Activated naive CD8-positive, alpha-beta T cell treated with anti-CD3 and anti-CD28 coated beads for 36 hours (primary cell): ENCODE results near the gene HOXC11. TPM values are rescaled to one million over a fixed set of nuclear protein-coding genes. Genes with fewer than 3 reads are reported as not detected.

Experiments used
- total RNA-seq, 2 experiments: library from RNA; stranded (reverse); gene quantifications; one replicate each; pipeline ENCODE4 v1.2.3, GENCODE V29; 2021

Gene HOXC11
- total RNA-seq, 2 experiments from 2014 or later, result not detected

Other genes starting within 250 kb of the HOXC11 start
- gene CALCOCO1, start 245.7 kb upstream of the HOXC11 start, total RNA-seq, result 1 to 10 TPM; 8.8 to 9.6 TPM
- not detected for gene CISTR, start 221.1 kb upstream of the HOXC11 start, total RNA-seq
- gene HOXC13, start 34.3 kb upstream of the HOXC11 start, total RNA-seq, result not detected
- gene HOXC12, start 18.2 kb upstream of the HOXC11 start, total RNA-seq, result not detected
- gene HOTAIR, start 1.8 kb downstream of the HOXC11 start, total RNA-seq, result not detected
- gene HOXC10, start 12.0 kb downstream of the HOXC11 start, total RNA-seq, result not detected
- gene HOXC9, start 27.0 kb downstream of the HOXC11 start, total RNA-seq, result not detected
- gene HOXC8, start 35.9 kb downstream of the HOXC11 start, total RNA-seq, result not detected
- not detected for gene HOXC6, start 55.3 kb downstream of the HOXC11 start, total RNA-seq
- gene HOXC5, start 59.9 kb downstream of the HOXC11 start, total RNA-seq, result not detected
- 1 to 10 TPM in 1 of 2 experiments, under 1 TPM in 1; 0.56 to 1.0 TPM for gene HOXC4, start 80.7 kb downstream of the HOXC11 start, total RNA-seq
- gene SMUG1, start 215.9 kb downstream of the HOXC11 start, total RNA-seq, result 10 to 100 TPM; 18.0 to 18.3 TPM